ENCODE results near the gene NACC2. TPM values are rescaled to one million over a fixed set of nuclear protein-coding genes. Genes with fewer than 3 reads are reported as not detected.

The NACC2 gene
- total and polyA plus RNA-seq, 10 of the 15 experiments (the other 5 are each of a cell fraction or from before 2014, with no cell fraction given): 0.66 to 14.7 (median 3.5) TPM

DNA sequence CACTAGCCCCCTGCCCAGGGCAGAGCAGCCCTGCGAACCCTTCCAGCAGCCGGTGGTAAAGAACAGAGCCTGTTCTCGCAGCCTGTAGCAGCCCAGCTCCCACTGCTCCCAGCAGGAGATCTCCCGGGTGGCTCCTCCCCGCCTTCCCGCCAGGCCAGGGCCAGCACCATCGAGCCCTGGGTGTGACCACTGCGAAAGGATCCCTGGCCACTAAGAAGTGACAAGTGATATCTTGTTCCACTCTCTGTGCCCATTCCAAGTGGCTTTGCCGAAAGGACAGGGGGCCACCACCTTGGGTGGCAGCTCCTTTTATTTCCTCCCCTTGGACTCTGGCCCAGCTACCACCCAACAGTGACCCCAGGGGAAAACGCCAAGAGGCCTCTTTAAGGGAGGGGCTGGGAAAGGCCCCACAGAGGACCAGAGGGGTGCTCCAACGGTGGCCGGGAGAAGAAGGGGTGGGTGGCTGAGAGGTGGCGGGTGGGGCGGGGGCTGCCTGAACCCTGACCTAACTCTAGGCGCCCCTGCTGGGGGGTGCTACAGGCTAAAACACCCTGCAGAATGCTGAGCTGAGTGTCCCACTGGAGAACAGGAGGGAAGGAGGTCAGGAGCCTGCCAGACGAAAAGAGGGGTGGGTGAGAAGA is 1.6 kb downstream of the NACC2 start:
- peaks cover 11% of the 10 kb centered on the region for H3K79me2 ChIP-seq (ENCODE audit: control insufficient read depth, insufficient read depth, low read length)
- H3K36me3 ChIP-seq (ENCODE audit: control insufficient read depth in 2 of 2, insufficient read depth in 2 of 2, low read length in 1 of 2): no peaks in the 10 kb centered on the region
- DNase-seq (ENCODE audit: low read depth, low spot score) (no peak), FAIRE-seq (no peak), ATAC-seq (no peak)
- peak overlapping the region; percentile 71 for H3K4me2 ChIP-seq (ENCODE audit: control insufficient read depth, insufficient read depth)
- intact Hi-C loops (cut with micrococcal nuclease; ENCODE audit: unreplicated experiment): no loop called here
- CTCF ChIA-PET: interaction anchor here (1.2 to 1.8 kb wide), 3 partner anchors 16 to 29 kb away, joined by 3 to 5 read pairs (median 5); no protein-coding TSS in a partner anchor
- H2AFZ ChIP-seq (ENCODE audit: control insufficient read depth, low read depth, low read length): no peak overlapping the region; the same call in 1 of the 2 replicates
- H3K9ac ChIP-seq (ENCODE audit: control insufficient read depth, insufficient read depth, low read length): peak overlapping the region; percentile 53; the same call in 1 of the 2 replicates
- WGBS (ENCODE audit: insufficient coverage, insufficient replicate concordance, low lambda C conversion rate, missing lambda C conversion rate): 74% methylated on average over 13 of the region's 16 CpGs
- no peak for TF ChIP-seq BHLHE40 (IDR thresholded peaks at IDR 0.05; ENCODE audit: borderline replicate concordance in 1 of 2, low read depth in 2 of 2, low read length in 1 of 2)
- no peak for TF ChIP-seq SREBF1 (IDR thresholded peaks at IDR 0.05; ENCODE audit: low read length)
- TF ChIP-seq, protein P1, sequence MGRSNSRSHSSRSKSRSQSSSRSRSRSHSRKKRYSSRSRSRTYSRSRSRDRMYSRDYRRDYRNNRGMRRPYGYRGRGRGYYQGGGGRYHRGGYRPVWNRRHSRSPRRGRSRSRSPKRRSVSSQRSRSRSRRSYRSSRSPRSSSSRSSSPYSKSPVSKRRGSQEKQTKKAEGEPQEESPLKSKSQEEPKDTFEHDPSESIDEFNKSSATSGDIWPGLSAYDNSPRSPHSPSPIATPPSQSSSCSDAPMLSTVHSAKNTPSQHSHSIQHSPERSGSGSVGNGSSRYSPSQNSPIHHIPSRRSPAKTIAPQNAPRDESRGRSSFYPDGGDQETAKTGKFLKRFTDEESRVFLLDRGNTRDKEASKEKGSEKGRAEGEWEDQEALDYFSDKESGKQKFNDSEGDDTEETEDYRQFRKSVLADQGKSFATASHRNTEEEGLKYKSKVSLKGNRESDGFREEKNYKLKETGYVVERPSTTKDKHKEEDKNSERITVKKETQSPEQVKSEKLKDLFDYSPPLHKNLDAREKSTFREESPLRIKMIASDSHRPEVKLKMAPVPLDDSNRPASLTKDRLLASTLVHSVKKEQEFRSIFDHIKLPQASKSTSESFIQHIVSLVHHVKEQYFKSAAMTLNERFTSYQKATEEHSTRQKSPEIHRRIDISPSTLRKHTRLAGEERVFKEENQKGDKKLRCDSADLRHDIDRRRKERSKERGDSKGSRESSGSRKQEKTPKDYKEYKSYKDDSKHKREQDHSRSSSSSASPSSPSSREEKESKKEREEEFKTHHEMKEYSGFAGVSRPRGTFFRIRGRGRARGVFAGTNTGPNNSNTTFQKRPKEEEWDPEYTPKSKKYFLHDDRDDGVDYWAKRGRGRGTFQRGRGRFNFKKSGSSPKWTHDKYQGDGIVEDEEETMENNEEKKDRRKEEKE (IDR thresholded peaks at IDR 0.05): no peak
- TF ChIP-seq HCFC1 (IDR thresholded peaks at IDR 0.05; ENCODE audit: low read length): no peak
- TF ChIP-seq NFYB (IDR thresholded peaks at IDR 0.05; ENCODE audit: insufficient read depth, low read depth, low read length): no peak
- TF ChIP-seq, protein P2, sequence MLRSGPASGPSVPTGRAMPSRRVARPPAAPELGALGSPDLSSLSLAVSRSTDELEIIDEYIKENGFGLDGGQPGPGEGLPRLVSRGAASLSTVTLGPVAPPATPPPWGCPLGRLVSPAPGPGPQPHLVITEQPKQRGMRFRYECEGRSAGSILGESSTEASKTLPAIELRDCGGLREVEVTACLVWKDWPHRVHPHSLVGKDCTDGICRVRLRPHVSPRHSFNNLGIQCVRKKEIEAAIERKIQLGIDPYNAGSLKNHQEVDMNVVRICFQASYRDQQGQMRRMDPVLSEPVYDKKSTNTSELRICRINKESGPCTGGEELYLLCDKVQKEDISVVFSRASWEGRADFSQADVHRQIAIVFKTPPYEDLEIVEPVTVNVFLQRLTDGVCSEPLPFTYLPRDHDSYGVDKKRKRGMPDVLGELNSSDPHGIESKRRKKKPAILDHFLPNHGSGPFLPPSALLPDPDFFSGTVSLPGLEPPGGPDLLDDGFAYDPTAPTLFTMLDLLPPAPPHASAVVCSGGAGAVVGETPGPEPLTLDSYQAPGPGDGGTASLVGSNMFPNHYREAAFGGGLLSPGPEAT (IDR thresholded peaks at IDR 0.05; ENCODE audit: low read depth): no peak
- no peak for TF ChIP-seq FOXK2 (IDR thresholded peaks at IDR 0.05)
- no peak for TF ChIP-seq MEF2A (IDR thresholded peaks at IDR 0.05; ENCODE audit: insufficient read depth, low read depth, low read length)
- TF ChIP-seq DPF2 (IDR thresholded peaks at IDR 0.05): no peak
- TF ChIP-seq, protein P3, sequence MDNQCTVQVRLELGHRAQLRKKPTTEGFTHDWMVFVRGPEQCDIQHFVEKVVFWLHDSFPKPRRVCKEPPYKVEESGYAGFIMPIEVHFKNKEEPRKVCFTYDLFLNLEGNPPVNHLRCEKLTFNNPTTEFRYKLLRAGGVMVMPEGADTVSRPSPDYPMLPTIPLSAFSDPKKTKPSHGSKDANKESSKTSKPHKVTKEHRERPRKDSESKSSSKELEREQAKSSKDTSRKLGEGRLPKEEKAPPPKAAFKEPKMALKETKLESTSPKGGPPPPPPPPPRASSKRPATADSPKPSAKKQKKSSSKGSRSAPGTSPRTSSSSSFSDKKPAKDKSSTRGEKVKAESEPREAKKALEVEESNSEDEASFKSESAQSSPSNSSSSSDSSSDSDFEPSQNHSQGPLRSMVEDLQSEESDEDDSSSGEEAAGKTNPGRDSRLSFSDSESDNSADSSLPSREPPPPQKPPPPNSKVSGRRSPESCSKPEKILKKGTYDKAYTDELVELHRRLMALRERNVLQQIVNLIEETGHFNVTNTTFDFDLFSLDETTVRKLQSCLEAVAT (IDR thresholded peaks at IDR 0.05): no peak
- no peak for TF ChIP-seq EP300 (IDR thresholded peaks at IDR 0.05; ENCODE audit: borderline replicate concordance in 1 of 2, control insufficient read depth in 1 of 2, low read depth in 2 of 2, low read length in 2 of 2)
- no peaks in the 10 kb centered on the region for H4K20me1 ChIP-seq (ENCODE audit: control insufficient read depth, insufficient read depth)
- H3K4me1 ChIP-seq (ENCODE audit: control insufficient read depth, insufficient read depth, low read length): peaks cover 8% of the 10 kb centered on the region
- peak overlapping the region; percentile 63; the same call in 1 of the 2 replicates for H3K4me3 ChIP-seq
- no TSS peak for BruUV-seq (replicated peaks)
- RAD21 ChIA-PET (ENCODE audit: unreplicated experiment): interaction anchor here (0.7 to 6.9 kb wide), 3 partner anchors 15 to 24 kb away, joined by 3 to 52 read pairs (median 6); no protein-coding TSS in a partner anchor
- no peaks in the 10 kb centered on the region for H3K9me3 ChIP-seq (replicated peaks; ENCODE audit: control insufficient read depth, insufficient read depth, low read length)
- in situ Hi-C loops (cut with MboI): no loop called here
- H3K27ac ChIP-seq (ENCODE audit: control insufficient read depth, insufficient read depth): 0 out of 2 replicates have a peak overlapping the region, but pooled peaks have one; percentile 61
- POLR2A ChIA-PET: interaction anchor here (1.1 to 4.9 kb wide), 6 partner anchors 11 to 174 kb away, joined by 3 to 28 read pairs (median 4); no protein-coding TSS in a partner anchor
- H3K27me3 ChIP-seq (replicated peaks in 1 of 2; ENCODE audit: control insufficient read depth in 2 of 2, insufficient read depth in 2 of 2, low read length in 1 of 2): no peaks in the 10 kb centered on the region
- SMC1A ChIA-PET (ENCODE audit: uncharacterized antibody, unreplicated experiment): interaction anchor here (1.9 kb wide), 2 partner anchors 13 to 28 kb away, joined by 4 to 8 read pairs; no protein-coding TSS in a partner anchor

Measured in GM12878 (cell line).